HG03060 (cell line): Measurements from ENCODE around the gene RAI2.

Experiments
- ATAC-seq: cut with Tn5 transposase; IDR thresholded peaks from one replicate; pipeline ENCODE4 v1.9.1; 2021; ENCODE audit warnings: low read depth, moderate number of reproducible peaks; ENCODE audit not compliant: unreplicated experiment

RAI2 gene

GRCh38 chrX:17830211-17830610, 30.9 kb downstream of the RAI2 start:
- no peak for ATAC-seq

GRCh38 chrX:17829566-17829965, 31.5 kb downstream of the RAI2 start:
- no peak for ATAC-seq

- ATAC-seq: no peak
Observed at GRCh38 chrX:17828171-17828570, 32.9 kb downstream of the RAI2 start.

- ATAC-seq: no peak
Observed at GRCh38 chrX:17826609-17827496, 34.2 kb downstream of the RAI2 start.

GRCh38 chrX:17824980-17825379, 36.1 kb downstream of the RAI2 start:
- ATAC-seq: no peak

- ATAC-seq: no peak
Observed at GRCh38 chrX:17822351-17822750, 38.7 kb downstream of the RAI2 start.

- no peak for ATAC-seq
Observed at GRCh38 chrX:17820100-17820499, 41.0 kb downstream of the RAI2 start.

- no peak for ATAC-seq
Observed at GRCh38 chrX:17818726-17819125, 42.4 kb downstream of the RAI2 start.

GRCh38 chrX:17817251-17817650, 43.8 kb downstream of the RAI2 start:
- ATAC-seq: no peak

GRCh38 chrX:17814557-17814956, 46.5 kb downstream of the RAI2 start:
- ATAC-seq: no peak

GRCh38 chrX:17814059-17814458, 47.0 kb downstream of the RAI2 start:
- ATAC-seq: no peak

- no peak for ATAC-seq
Observed at GRCh38 chrX:17813277-17813676, 47.8 kb downstream of the RAI2 start.

GRCh38 chrX:17812763-17813162, 48.3 kb downstream of the RAI2 start:
- no peak for ATAC-seq

- ATAC-seq: no peak
Observed at GRCh38 chrX:17809984-17810383, 51.1 kb downstream of the RAI2 start.

GRCh38 chrX:17809273-17809672, 51.8 kb downstream of the RAI2 start:
- no peak for ATAC-seq

- no peak for ATAC-seq
Observed at GRCh38 chrX:17805120-17805519, 56.0 kb downstream of the RAI2 start.

GRCh38 chrX:17803449-17803848, 57.6 kb downstream of the RAI2 start:
- no peak for ATAC-seq

GRCh38 chrX:17802756-17803155, 58.3 kb downstream of the RAI2 start:
- no peak for ATAC-seq

GRCh38 chrX:17801431-17801830, 59.7 kb downstream of the RAI2 start:
- no peak for ATAC-seq

GRCh38 chrX:17798921-17799320, 62.2 kb downstream of the RAI2 start:
- no peak for ATAC-seq

- no peak for ATAC-seq
Observed at GRCh38 chrX:17792826-17793225, 68.3 kb downstream of the RAI2 start.

- ATAC-seq: no peak
Observed at GRCh38 chrX:17788956-17789562, 72.0 kb downstream of the RAI2 start.
